ENCODE measurements around the gene SUSD2. TPM values are rescaled to one million over a fixed set of nuclear protein-coding genes. Genes with fewer than 3 reads are reported as not detected.

Gene SUSD2
- total RNA-seq, 4 donors from 2014 or later = 0.88 to 17.6 (median 2.8) TPM

DNA sequence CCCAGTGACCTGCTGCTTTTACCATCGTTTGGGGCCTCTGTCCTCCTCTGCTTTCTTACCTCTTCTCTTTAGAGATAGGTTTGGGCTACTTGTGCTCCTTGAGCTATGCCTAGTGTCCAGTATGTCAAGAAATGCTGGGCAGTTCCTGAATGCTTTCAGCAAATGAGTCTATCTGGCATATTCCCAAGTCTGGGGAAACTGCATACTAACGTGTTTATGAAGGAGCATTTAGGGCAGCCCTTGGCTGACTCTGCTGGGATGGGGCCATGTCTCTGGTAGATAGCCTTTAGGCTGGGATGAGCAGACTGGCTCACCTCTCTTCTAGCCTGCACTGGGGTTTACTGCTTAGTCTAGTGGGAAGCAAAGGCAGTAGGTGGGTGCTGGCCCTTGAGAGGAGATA, 43.7 kb upstream of the SUSD2 start:
- Histone ChIP-seq H3K4me3 (no peak overlapping the region), H3K27me3 (no peaks in the 10 kb centered on the region), H3K9me3 (no peaks in the 10 kb centered on the region), H3K27ac (peak overlapping the region; percentile 23 to 44), H3K4me1 (peaks cover 0 to 8% of the 10 kb centered on the region in 2 donors), H3K36me3 (no peaks in the 10 kb centered on the region)
- no peak for TF ChIP-seq POLR2A (IDR thresholded peaks at IDR 0.05)
- TF ChIP-seq, protein P1, sequence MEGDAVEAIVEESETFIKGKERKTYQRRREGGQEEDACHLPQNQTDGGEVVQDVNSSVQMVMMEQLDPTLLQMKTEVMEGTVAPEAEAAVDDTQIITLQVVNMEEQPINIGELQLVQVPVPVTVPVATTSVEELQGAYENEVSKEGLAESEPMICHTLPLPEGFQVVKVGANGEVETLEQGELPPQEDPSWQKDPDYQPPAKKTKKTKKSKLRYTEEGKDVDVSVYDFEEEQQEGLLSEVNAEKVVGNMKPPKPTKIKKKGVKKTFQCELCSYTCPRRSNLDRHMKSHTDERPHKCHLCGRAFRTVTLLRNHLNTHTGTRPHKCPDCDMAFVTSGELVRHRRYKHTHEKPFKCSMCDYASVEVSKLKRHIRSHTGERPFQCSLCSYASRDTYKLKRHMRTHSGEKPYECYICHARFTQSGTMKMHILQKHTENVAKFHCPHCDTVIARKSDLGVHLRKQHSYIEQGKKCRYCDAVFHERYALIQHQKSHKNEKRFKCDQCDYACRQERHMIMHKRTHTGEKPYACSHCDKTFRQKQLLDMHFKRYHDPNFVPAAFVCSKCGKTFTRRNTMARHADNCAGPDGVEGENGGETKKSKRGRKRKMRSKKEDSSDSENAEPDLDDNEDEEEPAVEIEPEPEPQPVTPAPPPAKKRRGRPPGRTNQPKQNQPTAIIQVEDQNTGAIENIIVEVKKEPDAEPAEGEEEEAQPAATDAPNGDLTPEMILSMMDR (IDR thresholded peaks at IDR 0.05) = no peak
- peak in 1 of 2 donors; percentile 70 for DNase-seq
- intact Hi-C loops (cut with DNase I; ENCODE audit: low total_unique reads) = no loop called here

DNA sequence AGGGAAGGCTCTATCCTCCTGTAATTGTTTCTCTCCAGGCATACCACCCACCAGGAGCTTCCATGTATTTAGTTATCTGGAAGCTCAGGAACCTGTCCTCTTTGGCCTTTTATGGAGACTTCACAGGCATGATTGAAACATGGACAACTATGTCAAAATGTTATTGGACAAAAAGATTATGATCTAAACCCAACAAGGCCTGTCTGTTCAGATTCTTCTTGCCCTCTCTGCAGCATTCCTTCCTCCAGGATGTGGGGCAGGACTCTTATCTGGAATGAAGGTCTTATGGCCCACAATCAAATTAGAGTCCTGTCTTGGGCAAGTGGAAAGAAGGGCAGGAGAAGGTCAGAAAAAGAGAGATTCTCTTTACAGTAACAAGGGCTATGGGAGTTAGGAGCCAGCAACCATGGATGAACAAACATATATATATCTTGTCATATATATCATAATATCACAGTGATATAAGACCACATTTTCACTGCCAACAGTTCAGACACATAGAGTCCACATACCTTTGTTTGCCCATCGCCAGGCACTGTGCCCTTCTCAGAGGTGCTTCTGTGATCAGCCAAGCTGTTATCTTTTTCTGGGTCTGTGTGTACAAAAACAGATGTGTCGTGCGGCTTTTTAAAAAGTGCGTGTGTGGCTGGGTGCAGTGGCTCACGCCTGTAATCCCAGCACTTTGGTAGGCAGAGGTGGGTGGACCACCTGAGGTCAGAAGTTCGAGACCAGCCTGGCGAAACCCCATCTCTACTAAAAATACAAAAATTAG, 42.5 kb upstream of the SUSD2 start:
- Histone ChIP-seq H3K27ac (no peak overlapping the region), H3K36me3 (no peaks in the 10 kb centered on the region), H3K27me3 (no peaks in the 10 kb centered on the region), H3K4me1 (peaks cover 0 to 8% of the 10 kb centered on the region in 2 donors), H3K4me3 (no peak overlapping the region), H3K9me3 (no peaks in the 10 kb centered on the region)
- intact Hi-C loops (cut with DNase I; ENCODE audit: low total_unique reads) = no loop called here
- no peak for DNase-seq
- no peak for TF ChIP-seq POLR2A (IDR thresholded peaks at IDR 0.05)
- TF ChIP-seq, protein P1 (IDR thresholded peaks at IDR 0.05) = no peak

DNA sequence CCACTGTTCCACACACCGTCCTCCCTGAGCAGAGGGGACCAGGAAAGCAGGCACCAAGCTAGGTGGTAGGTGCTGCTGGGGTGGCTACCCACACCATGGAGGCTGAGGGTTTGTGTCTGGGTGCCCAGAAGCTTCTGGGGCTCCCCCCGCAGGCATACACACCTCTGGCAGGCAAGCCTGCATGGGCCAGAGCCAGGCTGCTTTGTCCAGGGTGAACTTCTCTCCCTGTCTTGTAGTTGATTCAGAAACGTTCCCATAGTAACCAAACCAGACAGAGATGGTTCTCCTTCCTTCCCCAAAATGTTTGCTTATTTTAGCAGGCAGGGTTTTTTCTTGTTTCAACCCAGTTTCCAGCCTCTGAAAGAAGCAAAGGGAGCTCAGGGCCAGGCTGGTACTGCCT, 40.9 kb upstream of the SUSD2 start:
- H3K36me3 ChIP-seq = no peaks in the 10 kb centered on the region
- intact Hi-C loops (cut with DNase I; ENCODE audit: low total_unique reads) = no loop called here
- no peaks in the 10 kb centered on the region for H3K27me3 ChIP-seq
- TF ChIP-seq, protein P1 (IDR thresholded peaks at IDR 0.05) = no peak
- TF ChIP-seq POLR2A (IDR thresholded peaks at IDR 0.05) = no peak
- H3K27ac ChIP-seq = peak overlapping the region; percentile 38 to 54
- H3K4me1 ChIP-seq = peaks cover 9 to 10% of the 10 kb centered on the region in 2 donors
- H3K4me3 ChIP-seq = no peak overlapping the region
- H3K9me3 ChIP-seq = no peaks in the 10 kb centered on the region
- DNase-seq = peak in 1 of 2 donors; percentile 54

DNA sequence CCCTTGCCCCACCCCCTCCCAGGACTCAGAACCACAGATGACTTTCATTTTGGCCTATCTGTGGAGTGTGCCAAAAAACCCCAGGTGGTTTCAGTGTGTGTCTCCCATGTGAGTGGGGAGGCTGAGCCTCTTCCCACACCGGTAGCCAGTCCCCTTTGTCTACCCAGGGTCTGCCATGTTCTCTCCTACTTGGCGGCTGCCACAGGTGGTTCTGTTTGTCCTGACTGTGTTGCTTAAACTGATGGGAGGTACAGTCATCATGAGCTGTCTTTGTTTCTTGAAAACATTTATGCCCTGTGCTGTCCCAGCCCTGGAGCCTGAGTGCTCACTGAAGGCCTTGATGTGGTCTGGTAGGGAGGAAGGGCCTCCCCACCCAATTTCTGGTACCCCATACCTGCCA, 39.7 kb upstream of the SUSD2 start:
- Histone ChIP-seq H3K9me3 (no peaks in the 10 kb centered on the region), H3K4me1 (peaks cover 13 to 18% of the 10 kb centered on the region in 2 donors), H3K27ac (peak overlapping the region in 1 of 2 donors; percentile 84), H3K27me3 (no peaks in the 10 kb centered on the region), H3K4me3 (no peak overlapping the region), H3K36me3 (no peaks in the 10 kb centered on the region)
- TF ChIP-seq, protein P1 (IDR thresholded peaks at IDR 0.05) = no peak
- intact Hi-C loops (cut with DNase I; ENCODE audit: low total_unique reads) = no loop called here
- DNase-seq = no peak

DNA sequence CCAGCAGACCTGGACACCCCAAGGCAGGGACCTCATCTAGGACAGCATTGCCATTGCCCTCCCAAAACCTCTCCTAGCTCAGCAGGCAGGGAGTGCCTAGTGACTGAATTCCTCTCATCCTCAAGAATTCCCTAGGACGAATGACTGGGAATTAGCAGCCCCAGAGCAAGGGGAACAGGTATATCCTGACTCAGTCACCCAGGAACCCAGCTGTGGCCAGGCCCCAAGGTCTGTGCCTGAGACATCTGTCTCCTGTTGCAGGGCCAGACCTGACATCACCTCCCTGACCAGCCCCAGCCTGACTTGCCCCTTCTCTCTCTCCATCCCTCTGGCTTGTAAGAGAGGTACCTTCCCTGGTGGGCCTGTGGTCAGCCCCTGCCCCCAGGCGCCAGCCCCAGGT, 39.0 kb upstream of the SUSD2 start:
- Histone ChIP-seq H3K4me1 (peaks cover 13 to 21% of the 10 kb centered on the region in 2 donors), H3K27ac (peak overlapping the region in 1 of 2 donors; percentile 84), H3K27me3 (no peaks in the 10 kb centered on the region), H3K9me3 (no peaks in the 10 kb centered on the region), H3K4me3 (no peak overlapping the region), H3K36me3 (no peaks in the 10 kb centered on the region)
- intact Hi-C loops (cut with DNase I; ENCODE audit: low total_unique reads) = no loop called here
- DNase-seq = no peak
- TF ChIP-seq, protein P1 (IDR thresholded peaks at IDR 0.05) = no peak
- no peak for TF ChIP-seq POLR2A (IDR thresholded peaks at IDR 0.05)
